ENCODE measurements around the gene PKIG.
"Not testable (repeated sequence)": the region's sequence is repeated elsewhere in the genome, so short reads cannot be mapped to it uniquely, and the experiment has no call there.

Gene PKIG

GRCh38 chr20:44572551-44573500 lies 9.6 kb upstream of the PKIG start:
- no peak for DNase-seq

GRCh38 chr20:44573501-44573869 lies 8.9 kb upstream of the PKIG start:
- no peak for DNase-seq

DNA sequence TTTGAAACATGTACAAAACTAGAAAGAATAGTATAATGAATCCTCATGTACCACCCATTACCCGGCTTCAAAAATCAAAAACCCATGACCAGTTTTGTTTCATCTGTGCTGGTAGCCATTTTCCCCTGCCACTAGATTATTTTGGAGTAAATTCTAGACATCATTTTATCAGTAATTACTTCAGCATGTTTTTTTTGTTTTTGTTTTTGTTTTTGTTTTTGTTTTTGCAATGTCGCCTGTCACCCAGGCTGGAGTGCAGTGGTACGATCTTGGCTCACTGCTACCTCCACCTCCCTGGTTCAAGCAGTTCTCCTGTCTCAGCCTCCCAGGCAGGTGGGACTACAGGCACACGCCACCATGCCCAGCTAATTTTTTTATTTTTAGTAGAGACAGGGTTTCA lies 8.0 kb upstream of the PKIG start:
- no peak for DNase-seq

GRCh38 chr20:44576297-44576696 lies 6.1 kb upstream of the PKIG start:
- no peak for DNase-seq

DNA sequence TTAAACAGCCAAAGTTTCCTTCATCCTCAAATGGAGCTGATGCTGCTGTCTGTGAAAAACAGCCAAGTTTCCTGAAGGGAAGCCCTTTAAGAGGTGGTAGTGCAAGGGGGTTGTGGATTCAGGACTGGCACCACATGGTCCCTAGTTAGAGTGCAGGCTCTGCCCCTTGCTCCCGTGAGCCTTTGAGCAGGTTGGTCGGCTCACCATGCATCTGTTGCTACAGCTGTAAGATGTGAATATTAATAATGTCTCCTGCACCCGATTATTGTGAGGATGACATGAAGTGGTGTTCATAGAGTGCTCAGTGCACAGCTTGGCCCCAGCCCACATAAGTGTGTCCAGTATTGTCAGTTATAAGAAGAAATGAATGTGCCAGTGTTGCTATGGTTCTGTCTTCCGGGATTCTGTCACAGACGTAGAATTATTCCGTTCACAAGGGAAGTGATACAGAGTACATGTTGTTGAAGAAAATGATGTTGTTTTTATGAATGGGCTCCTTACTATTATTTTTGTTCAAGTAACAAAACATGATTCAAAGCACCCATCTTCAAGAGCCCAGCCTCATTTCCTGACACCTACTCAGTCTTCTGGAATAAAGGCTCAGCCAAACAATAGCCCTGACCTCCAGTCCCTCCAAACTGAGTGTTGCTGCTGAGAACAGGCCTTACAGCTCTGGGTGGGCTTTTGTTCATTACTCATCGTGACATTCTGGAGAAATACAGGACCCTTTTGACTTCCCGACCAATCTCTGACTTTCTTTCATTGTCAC lies 2.9 kb upstream of the PKIG start:
- DNase-seq: no peak

GRCh38 chr20:44580581-44581268 lies 1.7 kb upstream of the PKIG start:
- no peak for DNase-seq

GRCh38 chr20:44581515-44581914 lies 864 bp upstream of the PKIG start:
- no peak for DNase-seq

DNA sequence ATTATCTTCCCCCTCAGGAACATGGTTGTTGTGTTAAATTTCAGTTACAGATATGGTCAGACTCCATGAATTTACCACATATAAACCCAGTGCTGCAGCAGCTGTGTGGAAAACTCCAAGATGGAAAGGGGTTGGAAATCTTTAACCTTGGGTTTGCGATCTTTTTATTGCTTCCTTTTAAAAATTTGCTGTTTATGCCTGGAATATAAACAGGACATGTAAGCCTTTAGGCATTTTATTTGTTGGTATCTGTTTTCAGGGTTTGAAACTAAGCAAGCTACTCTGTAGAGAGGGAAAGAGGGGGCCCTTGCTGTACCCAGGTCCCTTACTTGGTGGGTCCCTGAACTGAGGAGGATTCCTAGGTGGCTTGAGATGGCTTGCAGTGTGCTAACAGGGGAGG lies 778 bp downstream of the PKIG start:
- no peak for DNase-seq

GRCh38 chr20:44584162-44584561 lies 1.8 kb downstream of the PKIG start:
- no peak for DNase-seq

DNA sequence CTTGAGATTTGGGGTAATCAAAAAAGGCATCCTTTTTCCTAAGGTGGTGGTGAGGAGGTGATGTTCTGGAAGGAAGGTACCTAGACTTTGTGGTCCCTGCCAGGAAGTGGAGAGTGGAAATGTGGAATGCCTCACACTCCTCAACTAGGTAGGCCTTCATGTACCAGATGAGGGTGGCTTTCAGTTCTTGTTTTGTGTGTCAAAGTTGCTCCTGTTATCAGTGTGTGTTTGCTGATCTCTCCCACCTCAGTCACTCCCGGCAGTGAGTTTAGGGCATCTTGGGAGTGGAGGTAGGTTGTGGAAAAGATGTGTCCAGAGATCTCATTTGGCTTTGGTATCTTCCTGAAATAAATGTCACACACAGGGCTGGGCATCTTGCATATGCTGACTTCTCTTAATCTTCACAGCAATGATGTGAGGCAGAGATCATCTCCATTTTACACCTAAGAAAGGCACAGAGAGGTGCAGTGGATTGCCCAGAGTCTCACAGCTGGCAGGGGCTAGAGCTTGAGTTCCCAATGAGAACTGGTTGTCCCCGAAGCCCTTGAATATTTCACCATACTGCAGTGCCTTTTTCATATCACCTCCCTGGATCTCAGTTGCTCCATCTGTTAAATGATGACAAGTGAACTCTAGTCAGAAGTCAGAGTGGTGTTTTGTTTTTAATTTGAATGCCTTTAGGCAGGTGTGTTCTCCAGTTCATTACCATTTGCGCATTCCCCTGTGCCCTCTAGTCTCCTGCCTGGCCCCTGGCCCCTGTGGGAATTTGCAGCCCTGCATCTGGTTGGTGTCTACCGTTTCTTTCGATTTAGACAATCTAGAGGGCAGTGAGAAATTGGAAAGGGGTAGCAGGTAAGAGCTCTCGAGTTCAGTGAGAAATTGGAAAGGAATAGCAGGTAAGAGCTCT lies 2.9 kb downstream of the PKIG start:
- DNase-seq: no peak

GRCh38 chr20:44586289-44586911 lies 4.0 kb downstream of the PKIG start:
- no peak for DNase-seq

GRCh38 chr20:44587035-44587980 lies 4.9 kb downstream of the PKIG start:
- no peak for DNase-seq

- DNase-seq: not testable (repeated sequence)
These were observed 5.9 kb downstream of the PKIG start for GRCh38 chr20:44588321-44588720.

DNA sequence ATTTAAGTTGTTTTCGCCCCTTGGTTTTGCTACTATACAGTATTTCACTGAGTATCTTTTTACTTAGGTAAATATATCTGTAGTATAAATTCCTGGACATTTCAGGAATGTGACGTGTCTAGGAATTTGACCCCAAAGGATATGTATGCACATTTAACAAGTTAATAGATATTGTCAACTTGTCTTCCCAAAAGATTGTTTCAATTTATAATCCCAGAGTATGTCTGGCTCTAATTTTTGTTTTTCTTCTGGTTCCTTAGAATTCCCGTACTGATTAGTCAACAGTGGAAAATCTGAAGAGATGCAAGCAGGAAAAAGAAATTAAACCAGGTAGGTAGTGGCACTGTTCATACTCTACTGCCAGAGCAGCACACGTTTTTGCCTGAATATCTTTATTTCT lies 7.2 kb downstream of the PKIG start:
- no peak for DNase-seq

GRCh38 chr20:44590980-44591778 lies 8.8 kb downstream of the PKIG start:
- DNase-seq: no peak

GRCh38 chr20:44592366-44592765 lies 10.0 kb downstream of the PKIG start:
- no peak for DNase-seq

- DNase-seq: no peak
These were observed 11.4 kb downstream of the PKIG start for GRCh38 chr20:44593751-44594150.

GRCh38 chr20:44594730-44595129 lies 12.4 kb downstream of the PKIG start:
- DNase-seq: no peak

- no peak for DNase-seq
These were observed 13.6 kb downstream of the PKIG start for GRCh38 chr20:44596010-44596409.

DNA sequence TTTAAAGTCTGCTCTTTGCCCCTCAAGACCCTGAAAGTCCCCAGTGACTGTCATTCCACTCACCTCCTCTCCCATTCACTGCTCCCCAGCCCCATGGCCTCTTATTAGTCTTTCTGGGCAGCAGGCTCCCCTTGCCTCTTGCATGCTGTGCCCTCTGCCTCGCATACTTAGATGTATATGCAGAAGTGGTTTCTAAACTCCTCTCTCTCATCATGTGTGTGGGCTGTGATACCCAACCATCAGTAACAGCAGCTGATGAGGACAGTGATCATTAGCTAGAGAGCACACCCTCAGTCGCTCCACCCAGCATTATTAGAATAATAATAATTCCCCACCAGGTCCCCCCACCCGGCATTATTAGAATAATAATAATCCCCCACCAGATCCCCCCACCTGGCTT lies 14.5 kb downstream of the PKIG start:
- DNase-seq: no peak

Measured in activated T-cell treated with anti-CD3 and anti-CD28 coated beads for 4 hours (primary cell).